DOHH2 (cell line): ENCODE results near the gene TRERF1.

ENCODE experiments used
- EZH2phosphoT487 ChIP-seq: fragments of 200-600 bp; sonication (generic); IDR thresholded peaks from 2 replicates; pipeline ENCODE4 v1.6.1; 2017; ENCODE audit warnings: borderline replicate concordance, mild to moderate bottlenecking, antibody characterized with exemption, low read length, moderate library complexity, mixed read lengths
- TF ChIP-seq, protein P1 (sequence below): fragments of 200-600 bp; sonication (generic); IDR thresholded peaks from one replicate; pipeline ENCODE4 v1.5.1; 2014; ENCODE audit warnings: antibody characterized with exemption, mild to moderate bottlenecking, low read depth, low read length; ENCODE audit not compliant: poor library complexity, severe bottlenecking

DNA sequence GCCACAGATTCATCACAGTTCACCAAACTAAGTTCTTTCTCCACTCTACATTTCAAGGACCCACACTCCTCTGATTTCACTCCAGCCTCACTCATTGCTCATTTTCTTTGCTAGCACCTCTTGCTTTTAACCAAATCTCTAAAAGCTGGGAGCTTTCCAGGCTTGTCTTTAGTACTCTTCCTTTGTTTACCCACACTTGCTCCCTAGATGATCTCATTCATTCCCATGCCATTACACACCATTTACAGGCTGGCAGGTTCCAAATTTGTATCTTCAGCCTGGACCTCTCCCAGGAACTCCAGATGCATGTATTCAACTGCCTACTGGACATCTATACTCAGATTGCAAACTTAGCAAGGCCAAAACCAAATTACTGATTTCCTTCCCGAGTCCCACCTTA, 251.7 kb downstream of the TRERF1 start:
- TF ChIP-seq, protein P1, sequence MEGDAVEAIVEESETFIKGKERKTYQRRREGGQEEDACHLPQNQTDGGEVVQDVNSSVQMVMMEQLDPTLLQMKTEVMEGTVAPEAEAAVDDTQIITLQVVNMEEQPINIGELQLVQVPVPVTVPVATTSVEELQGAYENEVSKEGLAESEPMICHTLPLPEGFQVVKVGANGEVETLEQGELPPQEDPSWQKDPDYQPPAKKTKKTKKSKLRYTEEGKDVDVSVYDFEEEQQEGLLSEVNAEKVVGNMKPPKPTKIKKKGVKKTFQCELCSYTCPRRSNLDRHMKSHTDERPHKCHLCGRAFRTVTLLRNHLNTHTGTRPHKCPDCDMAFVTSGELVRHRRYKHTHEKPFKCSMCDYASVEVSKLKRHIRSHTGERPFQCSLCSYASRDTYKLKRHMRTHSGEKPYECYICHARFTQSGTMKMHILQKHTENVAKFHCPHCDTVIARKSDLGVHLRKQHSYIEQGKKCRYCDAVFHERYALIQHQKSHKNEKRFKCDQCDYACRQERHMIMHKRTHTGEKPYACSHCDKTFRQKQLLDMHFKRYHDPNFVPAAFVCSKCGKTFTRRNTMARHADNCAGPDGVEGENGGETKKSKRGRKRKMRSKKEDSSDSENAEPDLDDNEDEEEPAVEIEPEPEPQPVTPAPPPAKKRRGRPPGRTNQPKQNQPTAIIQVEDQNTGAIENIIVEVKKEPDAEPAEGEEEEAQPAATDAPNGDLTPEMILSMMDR: no peak
- no peak for TF ChIP-seq EZH2phosphoT487
